ENCODE data around the gene POTEC. TPM values are rescaled to one million over a fixed set of nuclear protein-coding genes. Genes with fewer than 3 reads are reported as not detected.

The POTEC gene
- total RNA-seq, 1 donor from 2014 or later, result not detected

Other genes with a start within 250 kb of the POTEC start
- gene ANKRD30B, start 204.6 kb upstream of the POTEC start, total RNA-seq, result not detected in 2 replicates

Data from dermis microvascular lymphatic vessel endothelial cell (primary cell).